Measurements from ENCODE around the gene GLOD5. TPM values are rescaled to one million over a fixed set of nuclear protein-coding genes. Genes with fewer than 3 reads are reported as not detected.

GLOD5 gene
- total and polyA plus RNA-seq, 2 of the 4 experiments (the other 2 are of a cell fraction): not detected

GRCh38 chrX:48779399-48779798, 17.9 kb downstream of the GLOD5 start:
- Histone ChIP-seq H4K20me1 (ENCODE audit: insufficient read depth, low read length) (no peaks in the 10 kb centered on the region), H3K9me3 (ENCODE audit: control insufficient read depth, insufficient read depth, low read length) (no peaks in the 10 kb centered on the region), H3K36me3 (ENCODE audit: control insufficient read depth, insufficient read depth, low read length) (no peaks in the 10 kb centered on the region), H2BK20ac (ENCODE audit: low read depth, low read length) (no peak overlapping the region), H3K18ac (ENCODE audit: low read depth, low read length) (no peak overlapping the region), H3K4ac (ENCODE audit: low read depth, low read length) (no peak overlapping the region), H3K14ac (replicated peaks; ENCODE audit: low read depth, low read length) (no peak overlapping the region), H2BK5ac (ENCODE audit: low read depth, low read length, poor library complexity, severe bottlenecking) (no peak overlapping the region), H4K8ac (ENCODE audit: low read depth in 2 of 2, low read length in 2 of 2) (no peak overlapping the region), H2BK120ac (ENCODE audit: low read depth, low read length) (no peak overlapping the region), H3K9ac (ENCODE audit: low read depth, low read length) (no peak overlapping the region), H2BK15ac (ENCODE audit: low read depth, low read length) (no peak overlapping the region), H2AFZ (replicated peaks; ENCODE audit: low read length, poor library complexity) (no peak overlapping the region), H2AK9ac (replicated peaks; ENCODE audit: low read depth, low read length, poor library complexity) (no peak overlapping the region), H3K4me1 (ENCODE audit: control insufficient read depth, insufficient read depth, low read length) (no peaks in the 10 kb centered on the region), H3K79me1 (ENCODE audit: low read depth in 1 of 2, low read length in 2 of 2) (no peaks in the 10 kb centered on the region), H3K4me2 (ENCODE audit: low read depth, low read length) (no peak overlapping the region), H3K4me3 (ENCODE audit: insufficient read depth, low read depth, low read length) (no peak overlapping the region), H4K5ac (ENCODE audit: low read depth, low read length) (no peak overlapping the region), H2AK5ac (ENCODE audit: low read depth, low read length) (no peak overlapping the region), H3K27ac (ENCODE audit: insufficient read depth, low read length) (no peak overlapping the region), H3K56ac (ENCODE audit: extremely low read depth, insufficient read depth, low read length) (no peak overlapping the region), H3K23ac (ENCODE audit: low read depth, low read length) (no peak overlapping the region), H3K27me3 (ENCODE audit: control insufficient read depth, insufficient read depth, low read length) (peaks cover 13% of the 10 kb centered on the region), H4K91ac (ENCODE audit: insufficient read depth, low read depth, low read length) (no peak overlapping the region), H3K9me1 (ENCODE audit: insufficient read depth, low read length) (no peaks in the 10 kb centered on the region)
- ChIA-PET CTCF (no interaction called here), POLR2A (ENCODE audit: unreplicated experiment) (no interaction called here)
- no peak for TF ChIP-seq CEBPB (IDR thresholded peaks at IDR 0.05; ENCODE audit: low read depth, low read length)
- ATAC-seq (ENCODE audit: low read depth) (no peak), DNase-seq (no peak)
- intact Hi-C loops (cut with micrococcal nuclease) (no loop called here), dilution Hi-C loops (cut with HindIII; ENCODE audit: low sequenced_read_pairs, unreplicated experiment) (no loop called here), in situ Hi-C loops (cut with MboI; ENCODE audit: low sequenced_read_pairs) (no loop called here)
- BruUV-seq (replicated peaks): no TSS peak
- WGBS, 2 experiments (ENCODE audit: extremely low coverage in 2 of 2, insufficient read length in 1 of 2): no CpG with 5 or more reads among the region's 7 CpGs
